SK-N-SH (cell line): Measurements from ENCODE around the gene RNASEH1. TPM values are rescaled to one million over a fixed set of nuclear protein-coding genes. Genes with fewer than 3 reads are reported as not detected.

Source experiments
- CTCF ChIA-PET: fragments of 300-600, 350-600 bp; formaldehyde crosslinking; extraction: SDS; loops from one replicate; lab custom pipeline; 2021; lab: Yijun Ruan, JAX
- POLR2A ChIA-PET: fragments of 350-600 bp; sonication (Branson Sonifier 250); formaldehyde crosslinking; extraction: SDS; loops from one replicate; lab custom pipeline; 2020; ENCODE audit warnings: antibody characterized with exemption, inconsistent platforms; lab: Yijun Ruan, JAX
- DNase-seq: peaks from one replicate; pipeline ENCODE4 v3.0.0; 2012
- H2AFZ ChIP-seq: fragments of 200-600 bp; sonication (generic); 2 replicates; pipeline ENCODE4 v1.8.1; 2016; ENCODE audit warnings: antibody characterized with exemption, mild to moderate bottlenecking, low read depth
- H3F3A ChIP-seq: fragments of 200-600 bp; sonication (generic); replicated peaks from 2 replicates; pipeline ENCODE3; 2016; ENCODE audit warnings: antibody characterized with exemption, mild to moderate bottlenecking; ENCODE audit not compliant: insufficient read depth
- H3K27ac ChIP-seq, 2 experiments: fragments of 200-500 bp in 1 of 2; fragments of 200-600 bp in 1 of 2; sonication (Bioruptor generic) in 1 of 2; sonication (generic), shearing (Covaris generic) in 1 of 2; 2 replicates each; pipeline versions ENCODE4 v1.5.1 to v1.6.1; 2014 to 2016; ENCODE audit warnings: low read depth in 2 of 2, inconsistent platforms in 1 of 2, low read length in 1 of 2, mild to moderate bottlenecking in 1 of 2, mixed read lengths in 1 of 2
- H3K27me3 ChIP-seq: fragments of 200-600 bp; sonication (generic), shearing (Covaris generic); 2 replicates; pipeline ENCODE4 v1.6.1; 2016; ENCODE audit warnings: mixed run types; ENCODE audit not compliant: insufficient read depth
- H3K36me3 ChIP-seq, 2 experiments: fragments of 200-500 bp in 1 of 2; fragments of 200-600 bp in 1 of 2; sonication (Bioruptor generic) in 1 of 2; sonication (generic) in 1 of 2; replicated peaks in 1 of 2; 2 replicates each; pipeline versions ENCODE3 to v1.5.1; 2014 to 2016; ENCODE audit warnings: low read length in 1 of 2, mild to moderate bottlenecking in 1 of 2; ENCODE audit not compliant: insufficient read depth in 2 of 2, control insufficient read depth in 1 of 2
- H3K4me1 ChIP-seq, 2 experiments: fragments of 200-500 bp in 1 of 2; fragments of 200-600 bp in 1 of 2; sonication (Bioruptor generic) in 1 of 2; sonication (generic), shearing (Covaris generic) in 1 of 2; 2 replicates each; pipeline versions ENCODE4 v1.5.1 to v1.6.1; 2014 to 2016; ENCODE audit warnings: low read depth in 1 of 2, low read length in 1 of 2, mixed run types in 1 of 2; ENCODE audit not compliant: insufficient read depth in 2 of 2, control insufficient read depth in 1 of 2
- H3K4me2 ChIP-seq: fragments of 200-600 bp; sonication (generic), shearing (Covaris generic); 2 replicates; pipeline ENCODE4 v1.6.1; 2017; ENCODE audit warnings: mixed run types
- H3K4me3 ChIP-seq, 2 experiments: fragments of 200-500 bp in 1 of 2; fragments of 200-600 bp in 1 of 2; sonication (Bioruptor generic) in 1 of 2; sonication (generic), shearing (Covaris generic) in 1 of 2; 2 replicates each; pipeline versions ENCODE4 v1.5.1 to v1.8.1; 2014 to 2016; ENCODE audit warnings: low read depth in 2 of 2, inconsistent platforms in 1 of 2, low read length in 1 of 2, mild to moderate bottlenecking in 1 of 2, mixed read lengths in 1 of 2, moderate library complexity in 1 of 2
- H3K79me2 ChIP-seq: fragments of 200-600 bp; sonication (generic); 2 replicates; pipeline ENCODE4 v1.8.1; 2017; ENCODE audit warnings: mild to moderate bottlenecking; ENCODE audit not compliant: insufficient read depth
- H3K9ac ChIP-seq: fragments of 200-600 bp; sonication (generic); 2 replicates; pipeline ENCODE4 v1.6.1; 2017; ENCODE audit warnings: mixed run types
- H3K9me2 ChIP-seq: fragments of 200-600 bp; sonication (generic); 2 replicates; pipeline ENCODE4 v1.6.1; 2017; ENCODE audit warnings: mixed run types
- H3K9me3 ChIP-seq: fragments of 200-600 bp; sonication (generic); 2 replicates; pipeline ENCODE4 v1.6.1; 2017; ENCODE audit warnings: mixed run types, mild to moderate bottlenecking, moderate library complexity
- H4K20me1 ChIP-seq: fragments of 200-600 bp; sonication (generic); 2 replicates; pipeline ENCODE4 v1.6.1; 2017; ENCODE audit warnings: mild to moderate bottlenecking, mixed run types; ENCODE audit not compliant: insufficient read depth
- CHD2 ChIP-seq: fragments of 150-350 bp; IDR thresholded peaks from 2 replicates; pipeline ENCODE4 v1.6.1; 2018; ENCODE audit warnings: low read length; ENCODE audit not compliant: partially characterized antibody
- FOSL2 ChIP-seq: IDR thresholded peaks from 2 replicates; pipeline ENCODE4 v1.4.0; 2012; ENCODE audit warnings: low read depth, mild to moderate bottlenecking, moderate library complexity, borderline replicate concordance
- FOXJ3 ChIP-seq: sonication (generic); formaldehyde crosslinking; IDR thresholded peaks from 2 replicates; pipeline ENCODE4 v1.5.1; 2020; ENCODE audit warnings: mild to moderate bottlenecking, missing genetic modification reagents
- GABPA ChIP-seq: IDR thresholded peaks from 2 replicates; pipeline ENCODE4 v1.4.0; 2012; ENCODE audit warnings: low read depth, mild to moderate bottlenecking
- RCOR1 ChIP-seq: fragments of 150-350 bp; IDR thresholded peaks from 2 replicates; pipeline ENCODE4 v1.6.1; 2017; ENCODE audit warnings: antibody characterized with exemption, low read length
- RFX5 ChIP-seq: IDR thresholded peaks from 2 replicates; pipeline ENCODE4 v1.6.1; 2012; ENCODE audit warnings: mild to moderate bottlenecking, improper control_type of control experiment, low read length
- TCF12 ChIP-seq: IDR thresholded peaks from 2 replicates; pipeline ENCODE4 v1.4.0; 2012
- YY1 ChIP-seq: IDR thresholded peaks from 2 replicates; pipeline ENCODE4 v1.4.0; 2012; ENCODE audit warnings: low read depth, mild to moderate bottlenecking
- WGBS: methylation state at CpG from one replicate; pipeline ENCODE4 v1.1.6; 2017; ENCODE audit warnings: low lambda C conversion rate; 5-methylcytosine and 5-hydroxymethylcytosine counted together
- polyA plus RNA-seq, 3 experiments: library from polyadenylated mRNA; depleted of rRNA; stranded (reverse); fragments of >200 nt; gene quantifications; 2 replicates each; pipeline ENCODE4 v1.2.3, GENCODE V29; 2012
- TF ChIP-seq, protein P1 (sequence below): IDR thresholded peaks from 2 replicates; pipeline ENCODE4; 2012
- TF ChIP-seq, protein P2 (sequence below): IDR thresholded peaks from 2 replicates; pipeline ENCODE4 v1.4.0; 2012; ENCODE audit warnings: low read depth
- TF ChIP-seq, protein P3 (sequence below): IDR thresholded peaks from 2 replicates; pipeline ENCODE4 v1.4.0; 2012; ENCODE audit warnings: low read depth, borderline replicate concordance

The RNASEH1 gene
- polyA plus RNA-seq, 1 of the 3 experiments (the other 2 are of a cell fraction) = 34.4 TPM

DNA sequence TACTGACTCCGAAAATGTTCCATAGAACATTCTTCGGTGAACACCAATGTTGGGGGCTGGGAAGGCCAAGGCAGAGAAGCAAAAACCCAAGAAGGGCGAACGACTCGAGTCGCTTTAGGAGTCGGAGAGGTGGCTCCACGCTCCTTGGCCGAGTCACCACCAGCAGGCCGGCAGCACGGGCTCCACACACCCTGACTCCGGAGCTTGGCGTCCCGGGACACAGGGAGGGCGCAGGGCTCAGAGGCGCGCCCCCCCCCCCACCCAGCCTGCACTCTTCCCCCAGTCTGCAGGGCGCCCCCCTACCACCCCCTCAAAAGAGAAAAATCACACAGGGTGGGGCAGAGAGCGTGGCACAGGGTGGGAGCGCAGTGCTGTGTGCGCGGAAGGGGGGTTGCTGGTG, 31.3 kb downstream of the RNASEH1 start:
- no peaks in the 10 kb centered on the region for H3K9me2 ChIP-seq
- H3K4me1 ChIP-seq = peaks cover 22 to 30% of the 10 kb centered on the region in 2 experiments
- peak; percentile 44 for DNase-seq
- no peaks in the 10 kb centered on the region for H4K20me1 ChIP-seq
- no peaks in the 10 kb centered on the region for H3K9me3 ChIP-seq
- TF ChIP-seq, protein P1, sequence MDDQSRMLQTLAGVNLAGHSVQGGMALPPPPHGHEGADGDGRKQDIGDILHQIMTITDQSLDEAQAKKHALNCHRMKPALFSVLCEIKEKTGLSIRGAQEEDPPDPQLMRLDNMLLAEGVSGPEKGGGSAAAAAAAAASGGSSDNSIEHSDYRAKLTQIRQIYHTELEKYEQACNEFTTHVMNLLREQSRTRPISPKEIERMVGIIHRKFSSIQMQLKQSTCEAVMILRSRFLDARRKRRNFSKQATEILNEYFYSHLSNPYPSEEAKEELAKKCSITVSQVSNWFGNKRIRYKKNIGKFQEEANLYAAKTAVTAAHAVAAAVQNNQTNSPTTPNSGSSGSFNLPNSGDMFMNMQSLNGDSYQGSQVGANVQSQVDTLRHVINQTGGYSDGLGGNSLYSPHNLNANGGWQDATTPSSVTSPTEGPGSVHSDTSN = no peak
- no peak for TF ChIP-seq FOSL2
- no peak for TF ChIP-seq YY1
- TF ChIP-seq, protein P2, sequence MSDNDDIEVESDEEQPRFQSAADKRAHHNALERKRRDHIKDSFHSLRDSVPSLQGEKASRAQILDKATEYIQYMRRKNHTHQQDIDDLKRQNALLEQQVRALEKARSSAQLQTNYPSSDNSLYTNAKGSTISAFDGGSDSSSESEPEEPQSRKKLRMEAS = no peak
- no peak for TF ChIP-seq GABPA
- TF ChIP-seq TCF12 = no peak
- H3K79me2 ChIP-seq = no peaks in the 10 kb centered on the region
- CTCF ChIA-PET = no interaction called here
- H3K36me3 ChIP-seq = no peaks in the 10 kb centered on the region
- H3K4me2 ChIP-seq = no peak overlapping the region
- WGBS = 92% methylated on average over 21 of the region's 22 CpGs
- H3K27me3 ChIP-seq = no peaks in the 10 kb centered on the region
- H3F3A ChIP-seq = peaks cover 9% of the 10 kb centered on the region
- no peak overlapping the region for H2AFZ ChIP-seq
- no peak overlapping the region for H3K9ac ChIP-seq
- H3K27ac ChIP-seq = no peak overlapping the region
- POLR2A ChIA-PET = no interaction called here
- H3K4me3 ChIP-seq = no peak overlapping the region

DNA sequence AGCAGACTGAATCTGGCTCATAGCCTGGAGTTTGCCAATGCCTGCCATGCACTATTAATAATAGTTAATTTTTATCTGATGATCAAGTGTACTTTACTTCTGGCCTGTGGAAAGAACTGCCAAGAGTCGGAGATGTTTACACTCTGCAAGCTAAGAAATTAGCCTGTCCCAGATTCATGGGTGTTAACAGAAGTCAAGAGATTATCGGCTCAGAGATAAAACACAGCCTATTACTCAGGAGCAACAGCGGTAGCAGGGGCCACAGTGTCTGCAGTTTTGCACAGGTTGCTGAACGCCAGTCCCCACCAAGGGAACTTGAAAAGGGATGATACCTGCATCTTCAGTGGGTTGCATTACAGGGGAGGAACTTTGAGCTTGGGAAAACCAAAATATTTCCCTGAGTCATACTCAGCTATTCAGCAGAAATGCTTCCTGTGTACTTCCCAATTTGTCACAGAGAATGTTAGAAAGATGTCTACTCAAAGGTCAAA, 34.5 kb downstream of the RNASEH1 start:
- no peak for TF ChIP-seq RFX5
- TF ChIP-seq FOXJ3 (CRISPR knock-in tag) = no peak
- TF ChIP-seq CHD2 = peak; percentile 9
- no peak for TF ChIP-seq GABPA
- TF ChIP-seq, protein P3, sequence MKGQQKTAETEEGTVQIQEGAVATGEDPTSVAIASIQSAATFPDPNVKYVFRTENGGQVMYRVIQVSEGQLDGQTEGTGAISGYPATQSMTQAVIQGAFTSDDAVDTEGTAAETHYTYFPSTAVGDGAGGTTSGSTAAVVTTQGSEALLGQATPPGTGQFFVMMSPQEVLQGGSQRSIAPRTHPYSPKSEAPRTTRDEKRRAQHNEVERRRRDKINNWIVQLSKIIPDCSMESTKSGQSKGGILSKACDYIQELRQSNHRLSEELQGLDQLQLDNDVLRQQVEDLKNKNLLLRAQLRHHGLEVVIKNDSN = no peak
- no peak; the same call in 1 of the 2 replicates for TF ChIP-seq FOSL2
- peak; percentile 61; the same call in 1 of the 2 replicates for TF ChIP-seq RCOR1
- H3K4me3 ChIP-seq = no peak overlapping the region
- H3K9me3 ChIP-seq = no peaks in the 10 kb centered on the region
- H3K9me2 ChIP-seq = no peaks in the 10 kb centered on the region
- WGBS = 29% methylated on average over 4 of the region's 4 CpGs
- CTCF ChIA-PET = interaction anchor here (1.4 to 2.6 kb wide), 2 partner anchors 62 to 99 kb away, joined by 6 to 9 read pairs; no protein-coding TSS in a partner anchor
- POLR2A ChIA-PET = interaction anchor here (0.7 kb wide), 1 partner anchor 35 kb away, joined by 3 read pairs; the partner anchor contains the start of gene RNASEH1
- H2AFZ ChIP-seq = peak overlapping the region; percentile 54; the same call in 1 of the 2 replicates
- peak overlapping the region; percentile 2; the same call in 1 of the 2 replicates for H3K9ac ChIP-seq
- H3K4me2 ChIP-seq = peak overlapping the region; percentile 31; the same call in 1 of the 2 replicates
- DNase-seq = peak; percentile 31
- H4K20me1 ChIP-seq = no peaks in the 10 kb centered on the region
- peaks cover 12% of the 10 kb centered on the region for H3K79me2 ChIP-seq
- no peaks in the 10 kb centered on the region for H3K27me3 ChIP-seq
- H3F3A ChIP-seq = peaks cover 9% of the 10 kb centered on the region
- peaks cover 27 to 44% of the 10 kb centered on the region in 2 experiments for H3K4me1 ChIP-seq
- H3K36me3 ChIP-seq = no peaks in the 10 kb centered on the region
- peak overlapping the region; percentile 18 to 51; a peak in 3 of 4 replicates for H3K27ac ChIP-seq
